ENCODE data around the gene CCNT1. TPM values are rescaled to one million over a fixed set of nuclear protein-coding genes. Genes with fewer than 3 reads are reported as not detected.
"Not testable (repeated sequence)": the region's sequence is repeated elsewhere in the genome, so short reads cannot be mapped to it uniquely, and the experiment has no call there.

Gene CCNT1
- total RNA-seq, 1 donor, result 25.0 TPM

GRCh38 chr12:48739618-48740269, 23.2 kb upstream of the CCNT1 start:
- Histone ChIP-seq H3K4me1 (ENCODE audit: insufficient read depth, low read length) (no peaks in the 10 kb centered on the region), H3K9me3 (ENCODE audit: low read depth, low read length) (no peaks in the 10 kb centered on the region), H3K4me3 (ENCODE audit: insufficient read depth, low read length) (no peak overlapping the region), H3K27ac (ENCODE audit: low read depth, low read length) (no peak overlapping the region), H3K27me3 (ENCODE audit: insufficient read depth, low read length) (peaks cover 6% of the 10 kb centered on the region), H3K4me2 (ENCODE audit: insufficient read depth, low read length) (no peak overlapping the region), H2AFZ (ENCODE audit: low read length) (no peak overlapping the region), H3K79me2 (ENCODE audit: insufficient read depth, low read length) (no peaks in the 10 kb centered on the region), H4K20me1 (ENCODE audit: insufficient read depth, low read length) (no peaks in the 10 kb centered on the region), H3K36me3 (ENCODE audit: insufficient read depth, low read length) (no peaks in the 10 kb centered on the region)
- no peak for TF ChIP-seq CTCF (IDR thresholded peaks at IDR 0.05; ENCODE audit: extremely low read depth, low read depth, low read length)
- DNase-seq (ENCODE audit: insufficient read length, low spot score, missing footprints), result no peak

GRCh38 chr12:48736456-48736855, 19.9 kb upstream of the CCNT1 start:
- TF ChIP-seq CTCF (IDR thresholded peaks at IDR 0.05; ENCODE audit: extremely low read depth, low read depth, low read length), result no peak
- Histone ChIP-seq H3K27me3 (ENCODE audit: insufficient read depth, low read length) (peaks cover 6% of the 10 kb centered on the region), H2AFZ (ENCODE audit: low read length) (no peak overlapping the region), H3K79me2 (ENCODE audit: insufficient read depth, low read length) (no peaks in the 10 kb centered on the region), H3K36me3 (ENCODE audit: insufficient read depth, low read length) (no peaks in the 10 kb centered on the region), H3K27ac (ENCODE audit: low read depth, low read length) (no peak overlapping the region), H3K4me2 (ENCODE audit: insufficient read depth, low read length) (no peak overlapping the region), H3K4me1 (ENCODE audit: insufficient read depth, low read length) (no peaks in the 10 kb centered on the region), H3K9me3 (ENCODE audit: low read depth, low read length) (no peaks in the 10 kb centered on the region), H4K20me1 (ENCODE audit: insufficient read depth, low read length) (no peaks in the 10 kb centered on the region), H3K4me3 (ENCODE audit: insufficient read depth, low read length) (no peak overlapping the region)
- no peak for DNase-seq (ENCODE audit: insufficient read length, low spot score, missing footprints)

GRCh38 chr12:48728807-48729206, 12.3 kb upstream of the CCNT1 start:
- Histone ChIP-seq H3K27ac (ENCODE audit: low read depth, low read length) (no peak overlapping the region), H3K27me3 (ENCODE audit: insufficient read depth, low read length) (no peaks in the 10 kb centered on the region), H3K79me2 (ENCODE audit: insufficient read depth, low read length) (no peaks in the 10 kb centered on the region), H4K20me1 (ENCODE audit: insufficient read depth, low read length) (no peaks in the 10 kb centered on the region), H3K4me1 (ENCODE audit: insufficient read depth, low read length) (no peaks in the 10 kb centered on the region), H3K36me3 (ENCODE audit: insufficient read depth, low read length) (no peaks in the 10 kb centered on the region), H3K9me3 (ENCODE audit: low read depth, low read length) (no peaks in the 10 kb centered on the region), H2AFZ (ENCODE audit: low read length) (no peak overlapping the region), H3K4me2 (ENCODE audit: insufficient read depth, low read length) (no peak overlapping the region), H3K4me3 (ENCODE audit: insufficient read depth, low read length) (no peak overlapping the region)
- no peak for DNase-seq (ENCODE audit: insufficient read length, low spot score, missing footprints)
- no peak for TF ChIP-seq CTCF (IDR thresholded peaks at IDR 0.05; ENCODE audit: extremely low read depth, low read depth, low read length)

- H3K4me2 ChIP-seq (ENCODE audit: insufficient read depth, low read length); H3K27ac ChIP-seq (ENCODE audit: low read depth, low read length); H3K4me3 ChIP-seq (ENCODE audit: insufficient read depth, low read length); DNase-seq (ENCODE audit: insufficient read length, low spot score, missing footprints); H2AFZ ChIP-seq (ENCODE audit: low read length); H3K79me2 ChIP-seq (ENCODE audit: insufficient read depth, low read length); H3K36me3 ChIP-seq (ENCODE audit: insufficient read depth, low read length); H4K20me1 ChIP-seq (ENCODE audit: insufficient read depth, low read length); H3K27me3 ChIP-seq (ENCODE audit: insufficient read depth, low read length); H3K9me3 ChIP-seq (ENCODE audit: low read depth, low read length); H3K4me1 ChIP-seq (ENCODE audit: insufficient read depth, low read length): not testable (repeated sequence)
Observed at GRCh38 chr12:48720737-48721136, 4.2 kb upstream of the CCNT1 start.

GRCh38 chr12:48720171-48720570, 3.7 kb upstream of the CCNT1 start:
- not testable (repeated sequence) for H3K36me3 ChIP-seq (ENCODE audit: insufficient read depth, low read length); H3K27ac ChIP-seq (ENCODE audit: low read depth, low read length); H3K4me3 ChIP-seq (ENCODE audit: insufficient read depth, low read length); H3K4me2 ChIP-seq (ENCODE audit: insufficient read depth, low read length); H3K9me3 ChIP-seq (ENCODE audit: low read depth, low read length); H2AFZ ChIP-seq (ENCODE audit: low read length); H3K4me1 ChIP-seq (ENCODE audit: insufficient read depth, low read length); H3K27me3 ChIP-seq (ENCODE audit: insufficient read depth, low read length)
- DNase-seq (ENCODE audit: insufficient read length, low spot score, missing footprints), result peak; percentile 3
- H4K20me1 ChIP-seq (ENCODE audit: insufficient read depth, low read length), result peaks cover 11% of the 10 kb centered on the region
- peaks cover 13% of the 10 kb centered on the region for H3K79me2 ChIP-seq (ENCODE audit: insufficient read depth, low read length)

- not testable (repeated sequence) for H3K4me2 ChIP-seq (ENCODE audit: insufficient read depth, low read length); H3K9me3 ChIP-seq (ENCODE audit: low read depth, low read length); DNase-seq (ENCODE audit: insufficient read length, low spot score, missing footprints); H3K27ac ChIP-seq (ENCODE audit: low read depth, low read length); H3K27me3 ChIP-seq (ENCODE audit: insufficient read depth, low read length); H3K4me3 ChIP-seq (ENCODE audit: insufficient read depth, low read length); H2AFZ ChIP-seq (ENCODE audit: low read length); H3K36me3 ChIP-seq (ENCODE audit: insufficient read depth, low read length)
- Histone ChIP-seq H3K4me1 (ENCODE audit: insufficient read depth, low read length) (peaks cover 17% of the 10 kb centered on the region), H3K79me2 (ENCODE audit: insufficient read depth, low read length) (peaks cover 25% of the 10 kb centered on the region), H4K20me1 (ENCODE audit: insufficient read depth, low read length) (peaks cover 17% of the 10 kb centered on the region)
Observed at GRCh38 chr12:48719002-48719401, 2.5 kb upstream of the CCNT1 start.

Measured in osteoblast (primary cell).